Measurements from ENCODE around the gene CNN2.
A peak's percentile ranks its signal among the peaks of the same experiment; 100 is the strongest.

Gene CNN2

GRCh38 chr19:1040476-1041271 lies 14.3 kb downstream of the CNN2 start:
- no peak overlapping the region for H3K9ac ChIP-seq (ENCODE audit: low read length)
- H3K9me3 ChIP-seq (ENCODE audit: low read length), result no peaks in the 10 kb centered on the region
- H3K36me3 ChIP-seq (ENCODE audit: insufficient read depth, low read length), result no peaks in the 10 kb centered on the region
- peak overlapping the region; percentile 48 for H3K27ac ChIP-seq (ENCODE audit: low read depth, low read length)
- peaks cover 0 to 19% of the 10 kb centered on the region in 2 donors for H3K27me3 ChIP-seq (ENCODE audit: control insufficient read depth in 1 of 2, insufficient read depth in 2 of 2, low read length in 2 of 2)
- peaks cover 25% of the 10 kb centered on the region for H3K4me1 ChIP-seq (ENCODE audit: insufficient read depth, low read length)
- H3K4me3 ChIP-seq (ENCODE audit: low read depth in 1 of 2, low read length in 2 of 2), result peak overlapping the region; percentile 56 to 72

GRCh38 chr19:1041272-1041834 lies 14.9 kb downstream of the CNN2 start:
- Histone ChIP-seq H3K4me3 (ENCODE audit: low read depth in 1 of 2, low read length in 2 of 2) (peak overlapping the region; percentile 15 to 72), H3K27ac (ENCODE audit: low read depth, low read length) (no peak overlapping the region), H3K4me1 (ENCODE audit: insufficient read depth, low read length) (peaks cover 25% of the 10 kb centered on the region), H3K36me3 (ENCODE audit: insufficient read depth, low read length) (no peaks in the 10 kb centered on the region), H3K9me3 (ENCODE audit: low read length) (no peaks in the 10 kb centered on the region), H3K27me3 (ENCODE audit: control insufficient read depth in 1 of 2, insufficient read depth in 2 of 2, low read length in 2 of 2) (peaks cover 0 to 19% of the 10 kb centered on the region in 2 donors), H3K9ac (ENCODE audit: low read length) (no peak overlapping the region)

GRCh38 chr19:1041835-1042685 lies 15.7 kb downstream of the CNN2 start:
- Histone ChIP-seq H3K36me3 (ENCODE audit: insufficient read depth, low read length) (no peaks in the 10 kb centered on the region), H3K27me3 (ENCODE audit: control insufficient read depth in 1 of 2, insufficient read depth in 2 of 2, low read length in 2 of 2) (peaks cover 0 to 19% of the 10 kb centered on the region in 2 donors), H3K27ac (ENCODE audit: low read depth, low read length) (no peak overlapping the region), H3K4me1 (ENCODE audit: insufficient read depth, low read length) (peaks cover 25% of the 10 kb centered on the region), H3K4me3 (ENCODE audit: low read depth in 1 of 2, low read length in 2 of 2) (no peak overlapping the region), H3K9me3 (ENCODE audit: low read length) (no peaks in the 10 kb centered on the region), H3K9ac (ENCODE audit: low read length) (no peak overlapping the region)

- peaks cover 25% of the 10 kb centered on the region for H3K4me1 ChIP-seq (ENCODE audit: insufficient read depth, low read length)
- no peaks in the 10 kb centered on the region for H3K36me3 ChIP-seq (ENCODE audit: insufficient read depth, low read length)
- H3K4me3 ChIP-seq (ENCODE audit: low read depth in 1 of 2, low read length in 2 of 2), result no peak overlapping the region
- H3K9ac ChIP-seq (ENCODE audit: low read length), result no peak overlapping the region
- no peaks in the 10 kb centered on the region for H3K9me3 ChIP-seq (ENCODE audit: low read length)
- peaks cover 0 to 19% of the 10 kb centered on the region in 2 donors for H3K27me3 ChIP-seq (ENCODE audit: control insufficient read depth in 1 of 2, insufficient read depth in 2 of 2, low read length in 2 of 2)
- H3K27ac ChIP-seq (ENCODE audit: low read depth, low read length), result no peak overlapping the region
Observed at GRCh38 chr19:1042689-1043511, 16.5 kb downstream of the CNN2 start.

- Histone ChIP-seq H3K27ac (ENCODE audit: low read depth, low read length) (no peak overlapping the region), H3K4me1 (ENCODE audit: insufficient read depth, low read length) (peaks cover 13% of the 10 kb centered on the region), H3K9ac (ENCODE audit: low read length) (no peak overlapping the region), H3K4me3 (ENCODE audit: low read depth in 1 of 2, low read length in 2 of 2) (no peak overlapping the region), H3K9me3 (ENCODE audit: low read length) (no peaks in the 10 kb centered on the region), H3K27me3 (ENCODE audit: control insufficient read depth in 1 of 2, insufficient read depth in 2 of 2, low read length in 2 of 2) (peaks cover 0 to 19% of the 10 kb centered on the region in 2 donors), H3K36me3 (ENCODE audit: insufficient read depth, low read length) (no peaks in the 10 kb centered on the region)
Observed at GRCh38 chr19:1045247-1045603, 18.8 kb downstream of the CNN2 start.

- Histone ChIP-seq H3K36me3 (ENCODE audit: insufficient read depth, low read length) (no peaks in the 10 kb centered on the region), H3K4me3 (ENCODE audit: low read depth in 1 of 2, low read length in 2 of 2) (no peak overlapping the region), H3K9me3 (ENCODE audit: low read length) (no peaks in the 10 kb centered on the region), H3K27ac (ENCODE audit: low read depth, low read length) (no peak overlapping the region), H3K9ac (ENCODE audit: low read length) (no peak overlapping the region), H3K27me3 (ENCODE audit: control insufficient read depth in 1 of 2, insufficient read depth in 2 of 2, low read length in 2 of 2) (peaks cover 0 to 18% of the 10 kb centered on the region in 2 donors), H3K4me1 (ENCODE audit: insufficient read depth, low read length) (peaks cover 4% of the 10 kb centered on the region)
Observed at GRCh38 chr19:1046117-1046626, 19.8 kb downstream of the CNN2 start.

- no peaks in the 10 kb centered on the region for H3K9me3 ChIP-seq (ENCODE audit: low read length)
- no peaks in the 10 kb centered on the region for H3K36me3 ChIP-seq (ENCODE audit: insufficient read depth, low read length)
- no peak overlapping the region for H3K4me3 ChIP-seq (ENCODE audit: low read depth in 1 of 2, low read length in 2 of 2)
- H3K27ac ChIP-seq (ENCODE audit: low read depth, low read length), result no peak overlapping the region
- no peaks in the 10 kb centered on the region for H3K4me1 ChIP-seq (ENCODE audit: insufficient read depth, low read length)
- no peak overlapping the region for H3K9ac ChIP-seq (ENCODE audit: low read length)
- peaks cover 0 to 9% of the 10 kb centered on the region in 2 donors for H3K27me3 ChIP-seq (ENCODE audit: control insufficient read depth in 1 of 2, insufficient read depth in 2 of 2, low read length in 2 of 2)
Observed at GRCh38 chr19:1046836-1047695, 20.7 kb downstream of the CNN2 start.

GRCh38 chr19:1047696-1048147 lies 21.3 kb downstream of the CNN2 start:
- no peak overlapping the region for H3K4me3 ChIP-seq (ENCODE audit: low read depth in 1 of 2, low read length in 2 of 2)
- H3K27ac ChIP-seq (ENCODE audit: low read depth, low read length), result no peak overlapping the region
- H3K36me3 ChIP-seq (ENCODE audit: insufficient read depth, low read length), result no peaks in the 10 kb centered on the region
- H3K27me3 ChIP-seq (ENCODE audit: control insufficient read depth in 1 of 2, insufficient read depth in 2 of 2, low read length in 2 of 2), result peaks cover 0 to 2% of the 10 kb centered on the region in 2 donors
- H3K9me3 ChIP-seq (ENCODE audit: low read length), result no peaks in the 10 kb centered on the region
- no peak overlapping the region for H3K9ac ChIP-seq (ENCODE audit: low read length)
- no peaks in the 10 kb centered on the region for H3K4me1 ChIP-seq (ENCODE audit: insufficient read depth, low read length)

- H3K27me3 ChIP-seq (ENCODE audit: control insufficient read depth in 1 of 2, insufficient read depth in 2 of 2, low read length in 2 of 2), result no peaks in the 10 kb centered on the region
Observed at GRCh38 chr19:1049106-1049505, 22.7 kb downstream of the CNN2 start.

GRCh38 chr19:1049800-1050199 lies 23.4 kb downstream of the CNN2 start:
- no peaks in the 10 kb centered on the region for H3K9me3 ChIP-seq (ENCODE audit: low read length)
- H3K27me3 ChIP-seq (ENCODE audit: control insufficient read depth in 1 of 2, insufficient read depth in 2 of 2, low read length in 2 of 2), result no peaks in the 10 kb centered on the region
- no peaks in the 10 kb centered on the region for H3K36me3 ChIP-seq (ENCODE audit: insufficient read depth, low read length)
- no peak overlapping the region for H3K9ac ChIP-seq (ENCODE audit: low read length)
- H3K4me3 ChIP-seq (ENCODE audit: low read depth in 1 of 2, low read length in 2 of 2), result no peak overlapping the region
- H3K27ac ChIP-seq (ENCODE audit: low read depth, low read length), result no peak overlapping the region
- H3K4me1 ChIP-seq (ENCODE audit: insufficient read depth, low read length), result no peaks in the 10 kb centered on the region

More at GRCh38 chr19:1049106-1049505, 22.7 kb downstream of the CNN2 start:
- no peak overlapping the region for H3K4me3 ChIP-seq (ENCODE audit: low read depth in 1 of 2, low read length in 2 of 2)
- no peaks in the 10 kb centered on the region for H3K9me3 ChIP-seq (ENCODE audit: low read length)
- H3K27ac ChIP-seq (ENCODE audit: low read depth, low read length), result no peak overlapping the region
- no peak overlapping the region for H3K9ac ChIP-seq (ENCODE audit: low read length)
- H3K36me3 ChIP-seq (ENCODE audit: insufficient read depth, low read length), result no peaks in the 10 kb centered on the region
- no peaks in the 10 kb centered on the region for H3K4me1 ChIP-seq (ENCODE audit: insufficient read depth, low read length)

Data from muscle layer of colon (tissue), 2 donors.